GM08714 (cell line): Measurements from ENCODE around the gene TNFRSF25.
"Not testable (repeated sequence)": the region's sequence is repeated elsewhere in the genome, so short reads cannot be mapped to it uniquely, and the experiment has no call there.

Experiments
- H3K4me3 ChIP-seq: fragments of 200-500 bp; sonication (Bioruptor generic); 2 replicates; pipeline ENCODE4 v1.5.1; 2014; ENCODE audit warnings: mild to moderate bottlenecking, low read length, inconsistent platforms
- ZNF274 ChIP-seq: IDR thresholded peaks from 2 replicates; pipeline ENCODE4 v1.6.1; 2012; ENCODE audit warnings: mild to moderate bottlenecking, low read depth, low read length

Gene TNFRSF25

GRCh38 chr1:6448749-6449631 is 17.0 kb downstream of the TNFRSF25 start:
- no peak overlapping the region for H3K4me3 ChIP-seq
- no peak for TF ChIP-seq ZNF274

GRCh38 chr1:6447818-6448748 is 17.9 kb downstream of the TNFRSF25 start:
- H3K4me3 ChIP-seq, result no peak overlapping the region
- no peak for TF ChIP-seq ZNF274

GRCh38 chr1:6447016-6447817 is 18.8 kb downstream of the TNFRSF25 start:
- no peak overlapping the region for H3K4me3 ChIP-seq
- no peak for TF ChIP-seq ZNF274

GRCh38 chr1:6446665-6447015 is 19.3 kb downstream of the TNFRSF25 start:
- H3K4me3 ChIP-seq, result no peak overlapping the region
- no peak for TF ChIP-seq ZNF274

- not testable (repeated sequence) for H3K4me3 ChIP-seq
These were observed 20.0 kb downstream of the TNFRSF25 start for GRCh38 chr1:6445929-6446328.

- no peak for TF ChIP-seq ZNF274
- no peak overlapping the region for H3K4me3 ChIP-seq
These were observed 20.8 kb downstream of the TNFRSF25 start for GRCh38 chr1:6445062-6445763.

GRCh38 chr1:6444377-6444776 is 21.6 kb downstream of the TNFRSF25 start:
- no peak overlapping the region for H3K4me3 ChIP-seq
- no peak for TF ChIP-seq ZNF274

- H3K4me3 ChIP-seq, result no peak overlapping the region
- TF ChIP-seq ZNF274, result no peak
These were observed 22.4 kb downstream of the TNFRSF25 start for GRCh38 chr1:6443339-6444115.

GRCh38 chr1:6441586-6441985 is 24.4 kb downstream of the TNFRSF25 start:
- no peak overlapping the region for H3K4me3 ChIP-seq
- no peak for TF ChIP-seq ZNF274

- H3K4me3 ChIP-seq, result no peak overlapping the region
- TF ChIP-seq ZNF274, result no peak
These were observed 25.5 kb downstream of the TNFRSF25 start for GRCh38 chr1:6440198-6441126.

GRCh38 chr1:6438047-6438525 is 27.9 kb downstream of the TNFRSF25 start:
- no peak for TF ChIP-seq ZNF274

GRCh38 chr1:6437012-6437700 is 28.8 kb downstream of the TNFRSF25 start:
- not testable (repeated sequence) for H3K4me3 ChIP-seq

More at GRCh38 chr1:6438047-6438525, 27.9 kb downstream of the TNFRSF25 start:
- H3K4me3 ChIP-seq, result no peak overlapping the region

GRCh38 chr1:6436277-6436676 is 29.7 kb downstream of the TNFRSF25 start:
- H3K4me3 ChIP-seq, result not testable (repeated sequence)
